Small intestine (tissue), 16 donors: Measurements from ENCODE around the gene GCH1. TPM values are rescaled to one million over a fixed set of nuclear protein-coding genes. Genes with fewer than 3 reads are reported as not detected.

Experiments used
- DNase-seq, 2 donors: peaks; one replicate each; pipeline versions ENCODE4 v3.0.0 to v3.0.0-alpha.2; 2013
- FAIRE-seq: peaks from 2 replicates; lab custom pipeline; 2012; peaks lifted over from hg19 to GRCh38; lab: Jason Lieb, UNC
- H3K27ac ChIP-seq, 3 donors: one replicate each; pipeline ENCODE4 v1.5.1; 2013; ENCODE audit warnings: low read length in 2 of 3, mild to moderate bottlenecking in 2 of 3, control low read depth in 1 of 3, inconsistent platforms in 1 of 3, low read depth in 1 of 3, moderate library complexity in 1 of 3
- H3K27me3 ChIP-seq, 3 donors: one replicate each; pipeline ENCODE4 v1.6.1; 2013; ENCODE audit warnings: low read length in 3 of 3, inconsistent platforms in 1 of 3; ENCODE audit not compliant: control insufficient read depth in 3 of 3, insufficient read depth in 3 of 3
- H3K36me3 ChIP-seq, 3 donors: one replicate each; pipeline ENCODE4 v1.6.1; 2013; ENCODE audit warnings: low read length in 3 of 3, inconsistent platforms in 1 of 3, low read depth in 1 of 3, mild to moderate bottlenecking in 1 of 3, moderate library complexity in 1 of 3; ENCODE audit not compliant: control insufficient read depth in 3 of 3, insufficient read depth in 2 of 3
- H3K4me1 ChIP-seq, 3 donors: one replicate each; pipeline ENCODE4 v1.6.1; 2013; ENCODE audit warnings: low read length in 2 of 3, inconsistent platforms in 1 of 3, low read depth in 1 of 3, mild to moderate bottlenecking in 1 of 3, moderate library complexity in 1 of 3; ENCODE audit not compliant: control insufficient read depth in 3 of 3, insufficient read depth in 2 of 3
- H3K4me3 ChIP-seq, 3 donors: one replicate each; pipeline ENCODE4 v1.5.1; 2013; ENCODE audit warnings: low read length in 3 of 3, control low read depth in 1 of 3, inconsistent platforms in 1 of 3, low read depth in 1 of 3, mild to moderate bottlenecking in 1 of 3, moderate library complexity in 1 of 3
- H3K9me3 ChIP-seq, 2 donors: one replicate each; pipeline ENCODE4 v1.6.1; 2013; ENCODE audit warnings: low read depth in 1 of 2, low read length in 1 of 2; ENCODE audit not compliant: control insufficient read depth in 2 of 2, insufficient read depth in 1 of 2
- WGBS, 3 donors: extraction: QIAGEN DNeasy Blood & Tissue Kit; methylation state at CpG; one replicate each; pipeline ENCODE4 v1.1.7; 2013; 5-methylcytosine and 5-hydroxymethylcytosine counted together
- long read RNA-seq, 10 donors: transcript quantifications; one replicate each; lab custom pipeline, GENCODE V29; 2026
- polyA plus RNA-seq, 4 donors: library from polyadenylated mRNA; stranded (reverse) in 3 of 4; unstranded in 1 of 4; fragments of 200-250 nt in 3 of 4; fragments of 120-200 nt in 1 of 4; gene quantifications; one replicate each; pipeline versions ENCODE4 v1.2.1 to v1.2.3, GENCODE V29; 2013
- donor health status: healthy with polysubstance abuse.
- donor health status: control.
- donor health status: control.
- donor health status: Bipolar disorder and iron deficiency.
- donor health status: healthy.

The GCH1 gene, protein sequence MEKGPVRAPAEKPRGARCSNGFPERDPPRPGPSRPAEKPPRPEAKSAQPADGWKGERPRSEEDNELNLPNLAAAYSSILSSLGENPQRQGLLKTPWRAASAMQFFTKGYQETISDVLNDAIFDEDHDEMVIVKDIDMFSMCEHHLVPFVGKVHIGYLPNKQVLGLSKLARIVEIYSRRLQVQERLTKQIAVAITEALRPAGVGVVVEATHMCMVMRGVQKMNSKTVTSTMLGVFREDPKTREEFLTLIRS
- 10 to 100 TPM; 15.0 to 47.4 (median 37.6) TPM for polyA plus RNA-seq
- long read RNA-seq, donor 1: 0 reads
- long read RNA-seq, donor 2, partial matches to known transcripts: 0 of 2 reads
- long read RNA-seq, donor 2, other reads (novel, unspliced or antisense): 0 of 2 reads
- long read RNA-seq, donor 3: 0 reads
- long read RNA-seq, donor 4: 0 reads
- long read RNA-seq, donor 5: 0 reads
- long read RNA-seq, donor 6, partial matches to known transcripts: 0 of 3 reads
- long read RNA-seq, donor 6, other reads (novel, unspliced or antisense): 0 of 3 reads
- long read RNA-seq, donor 7: 0 reads
- long read RNA-seq, donor 8: 0 reads
- long read RNA-seq, donor 9: 0 reads
- long read RNA-seq, donor 10, partial matches to known transcripts: 0 of 4 reads
- long read RNA-seq, donor 10, other reads (novel, unspliced or antisense): 0 of 4 reads

DNA sequence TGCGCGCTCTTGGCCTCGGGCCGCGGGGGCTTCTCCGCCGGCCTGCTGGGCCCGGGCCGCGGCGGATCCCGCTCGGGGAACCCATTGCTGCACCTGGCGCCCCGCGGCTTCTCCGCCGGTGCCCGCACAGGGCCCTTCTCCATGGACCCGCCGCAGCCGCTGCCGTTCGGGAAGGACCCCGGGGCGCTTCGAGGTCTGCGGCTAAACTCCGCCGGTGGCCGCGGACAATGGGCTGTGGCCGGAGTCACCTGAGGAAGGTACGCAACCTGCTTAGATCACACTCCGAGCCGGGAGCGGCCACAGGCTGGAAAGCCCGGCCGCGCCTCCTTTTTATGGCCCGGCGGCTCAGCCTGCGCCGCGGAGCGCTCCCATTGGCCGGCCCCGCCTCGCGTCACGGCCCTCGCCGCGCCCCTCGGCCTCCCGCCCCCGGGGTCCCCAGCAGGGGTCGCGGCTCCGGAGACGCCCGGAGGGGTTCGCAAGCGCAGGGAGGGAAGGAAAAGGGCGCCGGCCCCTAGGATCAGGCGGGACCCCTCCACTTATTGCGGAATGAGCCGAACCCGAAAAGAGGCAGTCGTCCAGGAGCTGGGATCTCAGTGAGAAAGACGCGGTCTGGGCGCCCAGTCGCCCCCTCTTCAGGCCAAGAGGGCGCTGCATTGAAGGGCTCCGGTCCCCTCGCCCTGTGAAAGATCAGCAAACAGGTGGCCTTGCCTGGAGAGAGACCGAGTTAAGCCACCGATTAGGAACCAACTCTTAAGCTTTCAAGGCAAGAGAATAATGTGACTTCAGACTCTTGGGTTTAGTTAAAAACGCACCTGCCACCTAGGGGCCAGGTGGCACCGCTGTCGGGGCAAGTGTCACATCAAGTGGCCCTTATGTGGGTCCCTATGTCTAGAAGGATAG lies at the start of gene GCH1:
GCH1 (minus strand) TSS at position 306 of the 900 bp plus-strand sequence; CDS start at position 143, 163 bp downstream.
- Histone ChIP-seq H3K4me1 (peaks cover 0 to 7% (median 0%) of the 10 kb centered on the region in 3 donors), H3K4me3 (peak within 1 kb of the TSS; percentile 86 to 92 (median 87)), H3K9me3 (no peaks in the 10 kb centered on the region), H3K36me3 (peaks cover 0 to 5% (median 0%) of the 10 kb centered on the region in 3 donors), H3K27me3 (no peaks in the 10 kb centered on the region), H3K27ac (peak within 1 kb of the TSS; percentile 89 to 100 (median 97))
- FAIRE-seq: no peak
- 0 to 1% (median 0%) methylated on average over 63 to 83 of the region's 83 CpGs for WGBS, 3 donors
- DNase-seq: peak; percentile 87 to 95

DNA sequence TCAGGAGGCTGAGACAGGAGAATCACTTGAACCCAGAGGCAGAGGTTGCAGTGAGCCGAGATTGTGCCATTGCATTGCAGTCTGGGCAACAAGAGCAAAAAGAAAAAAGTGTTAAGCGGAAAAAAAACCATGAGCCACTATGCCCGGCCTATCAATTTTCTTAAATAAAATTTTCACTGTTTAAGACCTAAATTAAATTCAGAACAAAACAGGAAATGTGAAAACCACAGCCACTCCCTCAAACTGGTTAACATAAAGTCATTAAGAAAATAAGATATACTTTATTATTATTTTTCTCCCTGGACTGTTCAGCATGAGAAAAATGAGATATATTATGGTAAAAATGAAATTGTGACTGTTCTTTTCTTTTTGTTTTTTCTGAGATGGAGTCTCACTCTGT lies 44.6 kb upstream of the GCH1 start:
- no peak for FAIRE-seq
- WGBS, 3 donors: 83 to 99% (median 90%) methylated on average over 3 of the region's 3 CpGs

DNA sequence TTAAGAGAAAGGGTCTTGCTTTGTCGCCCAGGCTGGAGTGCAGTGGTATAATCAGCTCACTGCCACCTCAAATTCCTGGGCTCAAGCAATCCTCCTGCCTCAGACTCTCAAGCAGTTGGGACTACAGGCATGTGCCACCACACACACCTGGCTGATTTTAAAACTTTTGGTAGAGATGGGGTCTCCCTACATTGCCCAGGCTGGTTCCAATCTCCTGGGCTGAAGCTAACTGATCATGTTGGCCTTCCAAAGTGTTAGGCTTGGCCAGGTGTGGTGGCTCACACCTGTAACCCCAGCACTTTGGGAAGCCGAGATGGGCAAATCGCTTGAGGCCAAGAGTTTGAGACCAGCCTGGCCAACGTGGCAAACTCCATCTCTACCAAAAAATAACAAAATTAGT lies 43.9 kb upstream of the GCH1 start:
- H3K4me1 ChIP-seq: no peaks in the 10 kb centered on the region
- peaks cover 0 to 8% of the 10 kb centered on the region in 2 donors for H3K9me3 ChIP-seq
- H3K27me3 ChIP-seq: no peaks in the 10 kb centered on the region
- DNase-seq: no peak
- H3K36me3 ChIP-seq: peaks cover 0 to 17% (median 0%) of the 10 kb centered on the region in 3 donors
- no peak overlapping the region for H3K4me3 ChIP-seq
- H3K27ac ChIP-seq: no peak overlapping the region
- WGBS, 3 donors: 96 to 98% (median 97%) methylated on average over 4 of the region's 4 CpGs
- no peak for FAIRE-seq

More for the DNA sequence above, 44.6 kb upstream of the GCH1 start:
- Histone ChIP-seq H3K36me3 (peaks cover 0 to 17% (median 0%) of the 10 kb centered on the region in 3 donors), H3K9me3 (peaks cover 0 to 8% of the 10 kb centered on the region in 2 donors), H3K4me3 (no peak overlapping the region), H3K27me3 (no peaks in the 10 kb centered on the region), H3K27ac (no peak overlapping the region), H3K4me1 (no peaks in the 10 kb centered on the region)
- DNase-seq: no peak

DNA sequence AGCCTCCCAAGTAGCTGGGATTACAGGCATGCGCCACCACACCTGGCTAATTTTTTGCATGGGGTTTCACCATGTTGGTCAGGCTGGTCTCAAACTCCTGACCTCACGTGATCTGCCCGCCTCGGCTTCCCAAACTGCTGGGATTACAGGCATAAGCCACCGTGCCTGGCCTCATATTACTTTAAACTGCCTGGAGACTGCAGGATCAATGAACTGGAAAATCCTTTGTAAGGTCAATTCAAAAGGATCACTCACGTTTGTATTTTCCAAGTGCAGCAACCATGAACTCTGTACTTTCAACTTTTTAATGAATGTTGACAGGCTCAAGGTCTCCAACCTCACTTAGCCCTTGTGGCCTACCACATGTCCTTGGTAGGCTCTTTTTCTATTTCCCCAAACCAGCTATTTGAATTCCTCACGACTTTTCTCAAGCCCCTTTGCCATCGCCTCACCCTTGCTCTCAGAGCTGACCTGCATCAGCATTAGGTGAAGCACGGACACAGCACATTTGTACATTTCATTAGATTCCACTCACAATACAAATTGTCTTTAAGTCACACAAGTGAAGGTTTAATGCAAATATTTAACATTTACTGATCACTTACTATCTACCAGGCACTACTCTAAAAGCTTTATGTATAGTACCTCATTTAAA lies 42.2 kb upstream of the GCH1 start:
- 88 to 92% (median 90%) methylated on average over 9 of the region's 9 CpGs for WGBS, 3 donors
- Histone ChIP-seq H3K27me3 (no peaks in the 10 kb centered on the region), H3K4me3 (no peak overlapping the region), H3K27ac (no peak overlapping the region), H3K4me1 (no peaks in the 10 kb centered on the region), H3K36me3 (peaks cover 0 to 17% (median 0%) of the 10 kb centered on the region in 3 donors), H3K9me3 (peaks cover 0 to 8% of the 10 kb centered on the region in 2 donors)
- DNase-seq (no peak), FAIRE-seq (no peak)

DNA sequence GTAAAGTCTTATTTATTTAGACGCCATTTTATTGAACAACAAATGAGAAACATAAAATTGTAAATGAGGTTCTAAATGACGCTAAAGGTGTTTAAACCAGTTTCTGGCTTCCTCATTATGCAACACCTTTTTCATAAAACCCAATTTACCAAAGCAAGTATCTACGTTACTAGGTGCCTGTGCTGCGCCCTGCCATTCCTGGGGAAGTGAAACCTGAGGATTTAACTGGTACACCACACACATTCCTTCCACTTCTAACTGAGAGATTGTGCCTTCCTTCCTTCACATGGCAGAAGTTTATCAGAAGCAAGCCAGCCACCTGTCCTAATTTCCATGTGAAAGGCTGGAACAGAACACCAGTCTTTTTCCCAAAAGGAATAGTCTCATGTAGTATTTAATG lies 40.3 kb upstream of the GCH1 start:
- Histone ChIP-seq H3K36me3 (peaks cover 0 to 9% (median 0%) of the 10 kb centered on the region in 3 donors), H3K9me3 (no peaks in the 10 kb centered on the region), H3K27ac (no peak overlapping the region), H3K27me3 (no peaks in the 10 kb centered on the region), H3K4me1 (no peaks in the 10 kb centered on the region), H3K4me3 (no peak overlapping the region)
- WGBS, 3 donors: 88 to 95% (median 92%) methylated on average over 4 of the region's 4 CpGs
- FAIRE-seq (no peak), DNase-seq (no peak)

DNA sequence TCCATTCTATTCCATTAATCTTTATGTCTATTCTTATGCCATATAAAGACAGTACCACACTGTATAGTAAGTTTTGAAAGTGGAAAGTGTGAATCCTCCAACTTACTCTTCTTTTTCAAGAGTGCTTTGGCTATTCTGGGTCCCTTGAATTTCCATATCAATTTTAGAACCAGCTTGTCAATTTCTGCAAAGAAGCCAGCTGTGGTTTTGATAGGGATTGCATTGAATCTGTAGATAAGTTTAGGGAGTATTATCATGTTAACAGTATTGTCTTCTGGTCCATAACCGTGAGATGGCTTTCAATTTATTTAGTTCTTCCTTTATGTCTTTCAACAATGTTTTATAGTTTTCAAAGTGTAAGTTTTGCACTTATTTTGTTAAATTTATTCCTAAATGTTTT lies 34.2 kb upstream of the GCH1 start:
- 91 to 100% (median 94%) methylated on average over 1 of the region's 1 CpG for WGBS, 3 donors

DNA sequence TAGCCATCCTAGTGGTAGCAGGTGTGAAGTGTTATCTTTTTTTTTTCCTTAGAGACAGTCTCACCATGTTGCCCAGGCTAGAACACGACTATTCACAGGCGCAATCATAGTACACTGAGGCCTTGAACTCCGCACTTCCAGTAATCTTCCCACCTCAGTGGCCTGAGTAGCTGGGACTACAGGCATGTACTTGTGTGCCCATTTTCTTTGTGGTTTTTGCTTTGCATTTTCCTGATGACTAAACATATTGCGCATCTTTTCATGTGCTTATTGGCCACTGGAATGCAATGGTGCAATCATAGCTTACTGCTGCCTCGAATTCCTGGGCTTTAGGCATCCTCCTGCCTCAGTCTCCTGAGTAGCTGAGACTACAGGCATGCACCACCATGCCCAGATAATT lies 33.3 kb upstream of the GCH1 start:
- no peak for FAIRE-seq

More for the DNA sequence above, 34.2 kb upstream of the GCH1 start:
- no peaks in the 10 kb centered on the region for H3K9me3 ChIP-seq
- H3K27ac ChIP-seq: no peak overlapping the region
- peaks cover 0 to 2% (median 0%) of the 10 kb centered on the region in 3 donors for H3K36me3 ChIP-seq
- H3K27me3 ChIP-seq: no peaks in the 10 kb centered on the region
- no peak for FAIRE-seq
- no peak overlapping the region for H3K4me3 ChIP-seq
- DNase-seq: no peak
- H3K4me1 ChIP-seq: no peaks in the 10 kb centered on the region

More for the DNA sequence above, 33.3 kb upstream of the GCH1 start:
- H3K4me1 ChIP-seq: no peaks in the 10 kb centered on the region
- DNase-seq: no peak
- no peaks in the 10 kb centered on the region for H3K27me3 ChIP-seq
- H3K4me3 ChIP-seq: no peak overlapping the region
- WGBS, 3 donors: 94 to 97% (median 97%) methylated on average over 5 of the region's 5 CpGs
- H3K9me3 ChIP-seq: no peaks in the 10 kb centered on the region
- no peak overlapping the region for H3K27ac ChIP-seq
- H3K36me3 ChIP-seq: peaks cover 0 to 2% (median 0%) of the 10 kb centered on the region in 3 donors
